Measurements from ENCODE around the gene ZNF217. TPM values are rescaled to one million over a fixed set of nuclear protein-coding genes. Genes with fewer than 3 reads are reported as not detected.
"Not testable (repeated sequence)": the region's sequence is repeated elsewhere in the genome, so short reads cannot be mapped to it uniquely, and the experiment has no call there.

The ZNF217 gene
- total RNA-seq, 6 experiments from 2014 or later, result 11.3 to 27.1 (median 15.8) TPM

DNA sequence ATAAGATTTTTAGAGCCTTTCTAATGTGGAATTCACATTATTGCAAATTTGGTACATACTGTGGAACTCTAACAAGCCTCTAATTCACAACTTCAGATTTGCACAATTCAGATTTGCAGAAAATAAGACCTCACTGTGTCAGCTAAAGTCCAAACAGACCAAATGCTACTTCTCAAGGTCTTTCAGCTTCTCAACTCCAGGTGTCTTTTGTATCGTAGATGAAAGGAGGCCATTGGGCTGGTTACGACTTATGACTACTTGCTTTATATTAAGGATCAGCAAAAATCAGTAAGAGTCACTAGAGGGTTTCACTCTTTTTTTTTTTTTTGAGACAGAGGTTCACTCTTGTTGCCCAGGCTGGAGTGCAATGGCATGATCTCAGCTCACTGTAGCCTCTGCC lies 37.8 kb downstream of the ZNF217 start:
- Histone ChIP-seq H3K27ac (peak overlapping the region in 2 of 3 donors; percentile 69 to 76), H3K36me3 (no peaks in the 10 kb centered on the region), H3K4me1 (peaks cover 0 to 41% (median 14%) of the 10 kb centered on the region in 4 donors), H3K27me3 (no peaks in the 10 kb centered on the region), H3K9me3 (no peaks in the 10 kb centered on the region), H3K4me3 (no peak overlapping the region)
- TF ChIP-seq, protein P1, sequence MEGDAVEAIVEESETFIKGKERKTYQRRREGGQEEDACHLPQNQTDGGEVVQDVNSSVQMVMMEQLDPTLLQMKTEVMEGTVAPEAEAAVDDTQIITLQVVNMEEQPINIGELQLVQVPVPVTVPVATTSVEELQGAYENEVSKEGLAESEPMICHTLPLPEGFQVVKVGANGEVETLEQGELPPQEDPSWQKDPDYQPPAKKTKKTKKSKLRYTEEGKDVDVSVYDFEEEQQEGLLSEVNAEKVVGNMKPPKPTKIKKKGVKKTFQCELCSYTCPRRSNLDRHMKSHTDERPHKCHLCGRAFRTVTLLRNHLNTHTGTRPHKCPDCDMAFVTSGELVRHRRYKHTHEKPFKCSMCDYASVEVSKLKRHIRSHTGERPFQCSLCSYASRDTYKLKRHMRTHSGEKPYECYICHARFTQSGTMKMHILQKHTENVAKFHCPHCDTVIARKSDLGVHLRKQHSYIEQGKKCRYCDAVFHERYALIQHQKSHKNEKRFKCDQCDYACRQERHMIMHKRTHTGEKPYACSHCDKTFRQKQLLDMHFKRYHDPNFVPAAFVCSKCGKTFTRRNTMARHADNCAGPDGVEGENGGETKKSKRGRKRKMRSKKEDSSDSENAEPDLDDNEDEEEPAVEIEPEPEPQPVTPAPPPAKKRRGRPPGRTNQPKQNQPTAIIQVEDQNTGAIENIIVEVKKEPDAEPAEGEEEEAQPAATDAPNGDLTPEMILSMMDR (IDR thresholded peaks at IDR 0.05), result no peak
- TF ChIP-seq POLR2A (IDR thresholded peaks at IDR 0.05), result no peak
- 67% methylated on average over 2 of the region's 2 CpGs for WGBS (ENCODE audit: insufficient coverage, low coverage, low lambda C conversion rate, missing lambda C conversion rate)
- intact Hi-C loops (cut with DNase I), result no loop called here
- ATAC-seq (no peak), DNase-seq (no peak)

DNA sequence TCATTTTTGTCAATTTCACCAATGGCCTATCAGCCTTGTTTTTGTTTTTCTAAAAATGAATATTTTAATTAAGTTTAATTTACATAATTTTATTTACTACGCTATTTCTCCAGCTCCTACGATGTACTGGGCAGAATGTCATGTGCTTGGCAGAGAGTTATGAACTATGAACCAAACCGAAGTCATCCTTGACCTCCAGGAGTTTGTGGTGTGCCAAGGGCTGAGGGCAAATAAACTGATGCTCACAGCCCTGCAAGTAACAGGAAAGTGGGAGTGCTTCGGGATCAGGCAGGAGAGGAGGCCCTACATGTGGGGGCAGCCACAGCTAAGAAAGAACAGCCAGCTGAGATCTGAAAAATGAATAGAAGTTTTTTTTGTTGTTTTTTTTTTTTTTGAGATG lies 38.6 kb downstream of the ZNF217 start:
- 23% methylated on average over 4 of the region's 4 CpGs for WGBS (ENCODE audit: insufficient coverage, low coverage, low lambda C conversion rate, missing lambda C conversion rate)
- Histone ChIP-seq H3K27ac (peak overlapping the region in 2 of 3 donors; percentile 69 to 76), H3K4me3 (no peak overlapping the region), H3K9me3 (no peaks in the 10 kb centered on the region), H3K4me1 (peaks cover 0 to 41% (median 14%) of the 10 kb centered on the region in 4 donors), H3K27me3 (no peaks in the 10 kb centered on the region), H3K36me3 (no peaks in the 10 kb centered on the region)
- TF ChIP-seq, protein P1 (IDR thresholded peaks at IDR 0.05), result no peak
- DNase-seq (no peak), ATAC-seq (peak; percentile 63 to 82 (median 69))
- intact Hi-C loops (cut with DNase I), result no loop called here

DNA sequence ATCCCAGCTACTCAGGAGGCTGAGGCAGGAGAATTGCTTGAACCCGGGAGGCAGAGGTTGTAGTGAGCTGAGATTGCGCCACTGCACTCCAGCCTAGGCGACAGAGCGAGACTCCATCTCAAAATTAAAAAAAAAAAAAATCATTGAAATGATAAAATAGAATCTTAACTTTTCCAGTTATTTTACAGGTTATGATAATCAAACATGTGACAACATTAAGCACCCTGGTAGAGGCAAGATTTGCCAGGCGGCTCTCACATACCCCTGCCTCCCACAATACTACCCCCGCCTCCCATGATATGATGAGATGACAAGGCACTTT lies 41.1 kb downstream of the ZNF217 start:
- intact Hi-C loops (cut with DNase I); H3K9me3 ChIP-seq; H3K36me3 ChIP-seq; DNase-seq; H3K4me3 ChIP-seq; ATAC-seq; H3K27me3 ChIP-seq: not testable (repeated sequence)
- peak overlapping the region in 1 of 3 donors; percentile 14 for H3K27ac ChIP-seq
- peaks cover 0 to 41% (median 15%) of the 10 kb centered on the region in 4 donors for H3K4me1 ChIP-seq
- WGBS (ENCODE audit: insufficient coverage, low coverage, low lambda C conversion rate, missing lambda C conversion rate), result 92% methylated on average over 5 of the region's 6 CpGs

DNA sequence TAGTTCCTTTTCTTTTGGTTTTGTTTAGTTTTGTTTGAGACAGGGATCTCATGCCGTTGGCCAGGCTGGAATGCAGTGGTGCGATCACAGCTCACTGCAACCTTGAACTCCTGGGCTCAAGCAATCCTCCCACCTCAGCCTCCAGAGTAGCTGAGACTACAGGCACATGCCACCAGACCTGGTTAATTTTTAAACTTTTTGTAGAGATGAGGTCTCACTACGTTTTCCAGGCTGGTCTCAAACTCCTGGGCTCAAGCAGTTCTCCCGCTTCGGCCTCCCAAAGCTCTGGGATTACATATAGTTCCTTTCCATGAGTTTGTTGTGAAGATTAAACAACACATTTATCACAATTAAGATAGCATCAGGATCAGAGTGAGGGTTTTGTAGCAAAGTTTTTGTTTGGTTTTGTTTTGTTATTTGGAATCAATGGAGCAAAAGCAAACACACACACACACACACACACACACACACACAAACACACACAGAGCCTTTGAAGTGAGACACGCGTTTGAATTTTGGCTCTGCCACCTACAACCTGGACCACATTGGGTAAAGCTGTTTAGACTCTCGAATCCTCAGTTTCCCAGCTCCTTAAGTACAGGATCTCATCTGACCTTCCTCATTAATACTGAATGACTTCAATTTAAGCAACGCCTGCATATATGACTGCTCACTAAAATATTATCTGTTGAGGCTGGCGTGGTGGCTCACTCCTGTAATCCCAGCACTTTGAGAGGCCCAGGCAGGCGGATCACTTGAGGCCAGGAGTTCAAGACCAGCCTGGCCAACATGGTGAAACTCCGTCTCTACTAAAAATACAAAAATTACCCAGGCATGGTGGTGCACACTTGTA lies 41.7 kb downstream of the ZNF217 start:
- intact Hi-C loops (cut with DNase I); DNase-seq; H3K9me3 ChIP-seq; H3K36me3 ChIP-seq; H3K27me3 ChIP-seq; H3K4me3 ChIP-seq: not testable (repeated sequence)
- ATAC-seq, result peak; percentile 15 to 63 (median 34)
- Histone ChIP-seq H3K4me1 (peaks cover 0 to 36% (median 15%) of the 10 kb centered on the region in 4 donors), H3K27ac (peak overlapping the region in 2 of 3 donors; percentile 4 to 16)
- 66% methylated on average over 11 of the region's 12 CpGs for WGBS (ENCODE audit: insufficient coverage, low coverage, low lambda C conversion rate, missing lambda C conversion rate)

DNA sequence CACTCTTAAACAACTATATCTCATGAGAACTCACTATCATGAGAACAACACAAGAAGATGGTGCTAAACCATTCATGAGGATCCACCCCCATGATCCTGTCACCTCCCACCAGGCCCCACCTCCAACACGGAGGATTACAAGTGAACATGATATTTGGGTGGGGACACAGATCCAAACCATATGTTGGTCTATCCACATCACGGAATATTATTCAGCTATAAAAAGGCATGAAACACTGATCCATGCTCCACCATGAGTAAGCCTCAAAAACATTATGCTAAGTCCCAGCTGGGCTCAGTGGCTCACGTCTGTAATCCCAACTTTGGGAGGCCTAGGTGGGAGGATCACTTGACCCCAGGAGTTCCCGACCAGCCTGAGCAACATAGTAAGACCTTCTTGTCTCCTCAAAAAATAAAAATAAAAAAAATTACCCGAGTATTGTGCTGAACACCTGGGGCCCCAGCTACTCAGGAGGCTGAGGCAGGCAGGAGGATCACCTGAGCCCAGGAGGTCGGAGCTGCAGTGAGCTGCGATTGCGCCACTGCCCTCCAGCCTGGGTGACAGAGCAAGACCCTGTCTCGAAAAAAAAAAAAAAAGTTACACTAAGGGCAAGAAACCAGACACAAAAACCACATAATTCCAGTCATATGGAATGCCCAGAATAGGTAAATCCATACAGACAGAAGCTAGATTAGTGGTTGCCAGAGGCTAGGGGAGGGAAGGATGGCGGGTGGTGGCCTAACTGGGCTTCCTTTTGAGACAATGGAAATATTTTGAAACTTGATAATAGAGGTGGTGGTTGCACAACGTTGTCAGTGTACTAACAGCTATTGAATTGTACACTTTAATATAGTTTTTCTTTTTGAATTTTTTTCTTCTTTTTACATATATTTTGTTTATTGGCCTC lies 43.1 kb downstream of the ZNF217 start:
- Histone ChIP-seq H3K36me3 (no peaks in the 10 kb centered on the region), H3K4me1 (peaks cover 0 to 24% (median 8%) of the 10 kb centered on the region in 4 donors), H3K9me3 (no peaks in the 10 kb centered on the region), H3K27me3 (no peaks in the 10 kb centered on the region), H3K4me3 (no peak overlapping the region), H3K27ac (no peak overlapping the region)
- ATAC-seq (no peak), DNase-seq (no peak)
- 62% methylated on average over 10 of the region's 11 CpGs for WGBS (ENCODE audit: insufficient coverage, low coverage, low lambda C conversion rate, missing lambda C conversion rate)
- TF ChIP-seq, protein P1 (IDR thresholded peaks at IDR 0.05), result no peak
- no peak for TF ChIP-seq POLR2A (IDR thresholded peaks at IDR 0.05)
- intact Hi-C loops (cut with DNase I), result no loop called here

Data from right lobe of liver (tissue), 6 donors.